Right lobe of liver (tissue), 4 donors: ENCODE measurements around the gene MRPL39.

Experiments used
- POLR2A ChIP-seq: fragments of 450-650 bp; IDR thresholded peaks from one replicate; pipeline ENCODE4 v1.6.1; 2017; ENCODE audit warnings: antibody characterized with exemption, mild to moderate bottlenecking
- TF ChIP-seq, protein P1 (sequence below), 4 donors: fragments of 200-600 bp in 3 of 4; fragments of 450-650 bp in 1 of 4; IDR thresholded peaks; one replicate each; pipeline versions ENCODE4 v1.5.1 to v1.8.0; 2016 to 2022; ENCODE audit warnings: antibody characterized with exemption in 4 of 4, mild to moderate bottlenecking in 2 of 4
- donor health status: DM: no; HTN: no; CAD: no.
- donor health status: DM: no; HTN: no; CAD: no.
- donor health status: DM: no; HTN: yes; CAD: no.

- TF ChIP-seq, protein P1, sequence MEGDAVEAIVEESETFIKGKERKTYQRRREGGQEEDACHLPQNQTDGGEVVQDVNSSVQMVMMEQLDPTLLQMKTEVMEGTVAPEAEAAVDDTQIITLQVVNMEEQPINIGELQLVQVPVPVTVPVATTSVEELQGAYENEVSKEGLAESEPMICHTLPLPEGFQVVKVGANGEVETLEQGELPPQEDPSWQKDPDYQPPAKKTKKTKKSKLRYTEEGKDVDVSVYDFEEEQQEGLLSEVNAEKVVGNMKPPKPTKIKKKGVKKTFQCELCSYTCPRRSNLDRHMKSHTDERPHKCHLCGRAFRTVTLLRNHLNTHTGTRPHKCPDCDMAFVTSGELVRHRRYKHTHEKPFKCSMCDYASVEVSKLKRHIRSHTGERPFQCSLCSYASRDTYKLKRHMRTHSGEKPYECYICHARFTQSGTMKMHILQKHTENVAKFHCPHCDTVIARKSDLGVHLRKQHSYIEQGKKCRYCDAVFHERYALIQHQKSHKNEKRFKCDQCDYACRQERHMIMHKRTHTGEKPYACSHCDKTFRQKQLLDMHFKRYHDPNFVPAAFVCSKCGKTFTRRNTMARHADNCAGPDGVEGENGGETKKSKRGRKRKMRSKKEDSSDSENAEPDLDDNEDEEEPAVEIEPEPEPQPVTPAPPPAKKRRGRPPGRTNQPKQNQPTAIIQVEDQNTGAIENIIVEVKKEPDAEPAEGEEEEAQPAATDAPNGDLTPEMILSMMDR (IDR thresholded peaks at IDR 0.05) = no peak
- TF ChIP-seq POLR2A = no peak
Measured at GRCh38 chr21:25551569-25551968, 55.7 kb downstream of the MRPL39 start.
